Pancreas (tissue), 10 donors: ENCODE results near the gene CFAP298. TPM values are rescaled to one million over a fixed set of nuclear protein-coding genes. Genes with fewer than 3 reads are reported as not detected.
"Not testable (repeated sequence)": the region's sequence is repeated elsewhere in the genome, so short reads cannot be mapped to it uniquely, and the experiment has no call there.

Source experiments
- ATAC-seq, 4 donors: fragments of 200-7000 bp; cut with Tn5 transposase; one replicate each; pipeline versions ENCODE4 v1.8.0 to v1.9.1; 2020; ENCODE audit warnings: mild to moderate bottlenecking in 4 of 4, moderate library complexity in 4 of 4
- DNase-seq, 6 donors: peaks; one replicate each; pipeline ENCODE4 v3.0.0-alpha.2; 2020
- FAIRE-seq: peaks from 2 replicates; lab custom pipeline; 2012; peaks lifted over from hg19 to GRCh38; lab: Jason Lieb, UNC
- H3K27ac ChIP-seq, 4 donors: fragments of 200-600 bp; sonication (generic); 1 replicate in 3 of 4; 2 replicates in 1 of 4; pipeline versions ENCODE4 v1.5.0 to v1.8.0; 2020
- H3K27me3 ChIP-seq, 4 donors: fragments of 200-600 bp; one replicate each; pipeline ENCODE4 v1.8.0; 2021
- H3K36me3 ChIP-seq, 3 donors: fragments of 200-600 bp; sonication (generic) in 1 of 3; one replicate each; pipeline versions ENCODE4 v1.5.0 to v1.8.0; 2020 to 2021
- H3K4me1 ChIP-seq, 3 donors: fragments of 200-600 bp; one replicate each; pipeline ENCODE4 v1.8.0; 2021
- H3K4me3 ChIP-seq, 4 donors: fragments of 200-600 bp; sonication (generic) in 2 of 4; one replicate each; pipeline versions ENCODE4 v1.5.0 to v1.8.0; 2020 to 2021
- H3K9me3 ChIP-seq, 4 donors: fragments of 200-600 bp; one replicate each; pipeline ENCODE4 v1.8.0; 2021
- CTCF ChIP-seq, 4 donors: fragments of 200-600 bp; sonication (generic) in 3 of 4; IDR thresholded peaks; one replicate each; pipeline versions ENCODE4 v1.5.0 to v1.8.0; 2021; ENCODE audit warnings: antibody characterized with exemption in 4 of 4
- WGBS, 2 donors: extraction: QIAGEN DNeasy Blood & Tissue Kit; methylation state at CpG; one replicate each; pipeline ENCODE4 v1.1.7; 2013; 5-methylcytosine and 5-hydroxymethylcytosine counted together
- intact Hi-C, 3 donors: fragments of 100-400 bp; cut with DNase I; formaldehyde crosslinking; loops; one replicate each; pipeline versions ENCODE4 v1.11.1 to v1.14.2; 2022
- polyA plus RNA-seq, 2 donors: library from polyadenylated mRNA; stranded (reverse); fragments of 200-250 nt; gene quantifications; one replicate each; pipeline ENCODE4 v1.2.3, GENCODE V29; 2013
- total RNA-seq, 6 donors: library from RNA; stranded (reverse); fragmentation: NEBNext Ultra II Directional in 4 of 6; extraction: Animal tissue kit (Norgen Biotek cat#: 25700) in 4 of 6; gene quantifications; one replicate each; pipeline versions ENCODE4 v1.2.1 to v1.2.4, GENCODE V29; 2021 to 2023
- donor health status: healthy with polysubstance abuse.
- donor health status: DM: no; HTN: no; CAD: no; lungs with moderate emphysema.
- donor health status: DM: no; HTN: no; CAD: no.
- donor health status: control.
- donor health status: control.
- donor health status: Bipolar disorder and iron deficiency.
- donor health status: DM: yes; HTN: yes; CAD: no.
- donor health status: DM: no; HTN: no; CAD: no.
- donor health status: DM: no; HTN: no; CAD: no.
- donor health status: DM: yes; HTN: yes; CAD: no.

The CFAP298 gene
- total and polyA plus RNA-seq, 8 donors, result 11.8 to 36.2 (median 21.1) TPM

DNA sequence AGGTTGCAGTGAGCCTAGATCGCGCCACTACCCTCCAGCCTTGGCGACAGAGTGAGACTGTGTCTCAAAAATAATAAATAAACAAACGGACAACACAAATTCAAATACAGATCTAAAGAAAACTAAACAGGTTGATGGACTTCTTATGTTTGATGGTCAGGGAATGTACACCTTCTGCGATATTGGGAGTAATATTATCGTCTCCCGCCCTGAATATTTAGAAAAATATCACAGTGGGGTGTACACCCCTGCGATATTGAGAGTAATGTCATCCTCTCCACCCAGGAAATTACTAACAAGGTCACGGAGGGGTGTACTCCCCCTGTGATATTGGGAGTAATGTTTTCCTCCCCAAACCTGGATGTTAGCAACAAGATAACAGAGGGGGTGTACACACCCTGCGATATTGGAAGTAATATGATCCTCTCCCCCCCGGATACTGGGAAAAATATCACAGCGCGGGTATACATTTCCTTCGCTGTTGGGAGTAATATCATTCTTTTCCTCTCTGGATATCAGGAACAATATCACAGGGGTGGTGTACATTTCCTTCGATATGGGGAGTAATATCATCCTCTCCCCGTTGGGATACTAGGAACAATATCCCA is 1.4 kb upstream of the CFAP298 start:
- H3K4me3 ChIP-seq, result peak overlapping the region; percentile 80 to 98 (median 91)
- DNase-seq, result no peak
- no peaks in the 10 kb centered on the region for H3K9me3 ChIP-seq
- TF ChIP-seq CTCF (IDR thresholded peaks at IDR 0.05), result no peak
- peaks cover 0 to 7% (median 3%) of the 10 kb centered on the region in 3 donors for H3K4me1 ChIP-seq
- ATAC-seq, result no peak
- FAIRE-seq, result no peak
- peak overlapping the region in 2 of 4 donors; percentile 81 to 90 for H3K27ac ChIP-seq
- 62 to 63% methylated on average over 16 of the region's 16 CpGs for WGBS, 2 donors
- H3K27me3 ChIP-seq, result no peaks in the 10 kb centered on the region
- intact Hi-C loops, result no loop called here
- peaks cover 0 to 8% (median 0%) of the 10 kb centered on the region in 3 donors for H3K36me3 ChIP-seq

DNA sequence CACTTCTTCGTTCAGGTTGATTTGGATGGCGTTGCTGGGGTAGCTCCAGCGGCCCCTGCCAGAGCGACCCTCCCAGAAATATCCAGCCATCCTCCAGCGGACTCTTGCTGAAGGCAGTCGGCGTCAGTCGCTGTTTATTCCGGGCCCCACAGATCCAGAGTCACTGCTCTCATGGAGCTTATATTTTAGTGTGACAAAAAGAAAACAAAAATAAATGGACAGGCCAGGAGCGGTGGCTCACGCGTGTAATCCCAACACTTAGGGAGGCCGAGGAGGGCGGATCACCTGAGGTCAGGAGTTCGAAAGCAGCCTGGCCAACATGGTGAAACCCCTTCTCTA is 791 bp upstream of the CFAP298 start:
- no peak for TF ChIP-seq CTCF (IDR thresholded peaks at IDR 0.05)
- no peak for FAIRE-seq
- WGBS, 2 donors, result 3% methylated on average over 15 of the region's 15 CpGs
- peak; percentile 21 to 42 (median 30) for ATAC-seq
- intact Hi-C loops, result no loop called here
- peaks cover 0 to 7% (median 3%) of the 10 kb centered on the region in 3 donors for H3K4me1 ChIP-seq
- peaks cover 0 to 12% (median 0%) of the 10 kb centered on the region in 3 donors for H3K36me3 ChIP-seq
- H3K4me3 ChIP-seq, result peak overlapping the region; percentile 80 to 98 (median 91)
- DNase-seq, result no peak
- H3K27me3 ChIP-seq, result no peaks in the 10 kb centered on the region
- H3K27ac ChIP-seq, result peak overlapping the region; percentile 81 to 94 (median 86)
- no peaks in the 10 kb centered on the region for H3K9me3 ChIP-seq

DNA sequence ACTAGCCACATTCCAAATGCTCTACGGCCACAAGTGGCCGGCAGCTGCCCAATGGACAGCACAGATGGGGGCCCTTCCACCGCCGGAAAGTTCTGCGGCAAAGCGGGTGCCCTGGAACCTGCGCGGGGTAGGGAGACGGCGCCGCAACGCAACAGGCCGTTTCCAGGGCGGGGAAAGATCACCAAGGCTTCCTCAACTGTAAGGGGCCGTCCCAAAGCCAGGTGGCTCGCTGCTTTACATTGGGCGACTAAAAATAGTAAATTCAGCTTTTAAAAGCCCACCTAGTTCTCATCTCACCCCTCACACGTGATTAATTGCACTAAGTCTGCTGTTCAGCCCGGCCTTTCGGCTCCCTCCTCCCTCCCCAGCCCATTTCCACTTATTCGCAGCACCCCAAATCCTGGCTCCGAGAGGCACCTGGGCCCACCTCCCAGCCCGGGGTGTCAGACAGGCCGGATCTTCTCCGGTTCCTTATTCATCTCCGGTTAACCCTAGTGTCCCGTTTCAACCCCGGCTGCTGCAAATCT is 643 bp downstream of the CFAP298 start:
- H3K9me3 ChIP-seq, result no peaks in the 10 kb centered on the region
- ATAC-seq (peak; percentile 35 to 50 (median 38)), FAIRE-seq (no peak), DNase-seq (peak in 2 of 6 donors; percentile 26 to 53)
- no peak for TF ChIP-seq CTCF (IDR thresholded peaks at IDR 0.05)
- 0 to 1% methylated on average over 28 of the region's 28 CpGs for WGBS, 2 donors
- H3K4me3 ChIP-seq, result peak overlapping the region; percentile 80 to 98 (median 91)
- peaks cover 0 to 18% (median 2%) of the 10 kb centered on the region in 3 donors for H3K36me3 ChIP-seq
- H3K27ac ChIP-seq, result peak overlapping the region; percentile 81 to 94 (median 86)
- H3K27me3 ChIP-seq, result no peaks in the 10 kb centered on the region
- peaks cover 0 to 7% (median 3%) of the 10 kb centered on the region in 3 donors for H3K4me1 ChIP-seq
- intact Hi-C loops, result no loop called here

- ATAC-seq, result not testable (repeated sequence)
- H3K4me3 ChIP-seq, result peak overlapping the region; percentile 80 to 98 (median 91)
- 51 to 56% methylated on average over 17 of the region's 17 CpGs for WGBS, 2 donors
These were observed 1.2 kb downstream of the CFAP298 start for GRCh38 chr21:32610940-32611339.

DNA sequence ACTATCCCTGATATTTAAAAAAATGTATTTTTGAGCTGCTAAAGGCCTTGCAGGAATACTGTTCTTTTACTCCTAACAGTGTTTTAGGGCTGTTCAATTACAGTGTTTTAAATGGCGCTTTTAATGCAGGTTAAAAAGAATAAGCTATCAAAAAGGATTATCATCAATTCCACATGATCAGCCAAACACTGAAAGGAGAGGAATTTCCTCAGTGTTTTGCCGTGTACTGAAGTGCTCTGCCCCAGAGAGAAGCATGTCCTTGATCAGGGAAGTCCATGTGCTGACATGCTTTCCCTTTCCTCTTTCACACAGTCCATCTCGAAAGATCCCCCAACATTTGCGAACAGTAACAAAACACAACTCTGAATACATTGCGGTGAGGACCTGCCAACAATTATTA is 3.3 kb downstream of the CFAP298 start:
- Histone ChIP-seq H3K36me3 (peaks cover 2 to 43% (median 9%) of the 10 kb centered on the region in 3 donors), H3K27ac (no peak overlapping the region), H3K4me3 (no peak overlapping the region), H3K9me3 (no peaks in the 10 kb centered on the region), H3K4me1 (peaks cover 0 to 7% (median 3%) of the 10 kb centered on the region in 3 donors), H3K27me3 (no peaks in the 10 kb centered on the region)
- intact Hi-C loops, result loop anchor here in 1 of 3 donors (10.0 kb wide), 1 partner anchor 204 kb away; no protein-coding TSS in a partner anchor
- no peak for ATAC-seq
- 82 to 88% methylated on average over 5 of the region's 5 CpGs for WGBS, 2 donors
- FAIRE-seq, result no peak
- DNase-seq, result no peak
- no peak for TF ChIP-seq CTCF (IDR thresholded peaks at IDR 0.05)

More at GRCh38 chr21:32610940-32611339, 1.2 kb downstream of the CFAP298 start:
- H3K9me3 ChIP-seq, H3K27me3 ChIP-seq, FAIRE-seq, DNase-seq, intact Hi-C loops, H3K27ac ChIP-seq, H3K4me1 ChIP-seq: not testable (repeated sequence)
- H3K36me3 ChIP-seq, result peaks cover 2 to 22% (median 2%) of the 10 kb centered on the region in 3 donors
